Hindlimb muscle (tissue), 1 donor: Measurements from ENCODE around the gene LGALS7. TPM values are rescaled to one million over a fixed set of nuclear protein-coding genes. Genes with fewer than 3 reads are reported as not detected.

Experiments
- DNase-seq: peaks from one replicate; pipeline ENCODE4 v3.0.0-alpha.2; 2013
- polyA plus RNA-seq: library from polyadenylated mRNA; unstranded; fragments of 120-200 nt; gene quantifications from one replicate; pipeline ENCODE4 v1.2.1, GENCODE V29; 2013; ENCODE audit not compliant: insufficient read length

LGALS7 gene
- polyA plus RNA-seq, 1 donor, result not detected

- no peak for DNase-seq
These were observed 47.6 kb downstream of the LGALS7 start for GRCh38 chr19:38725469-38726283.

DNA sequence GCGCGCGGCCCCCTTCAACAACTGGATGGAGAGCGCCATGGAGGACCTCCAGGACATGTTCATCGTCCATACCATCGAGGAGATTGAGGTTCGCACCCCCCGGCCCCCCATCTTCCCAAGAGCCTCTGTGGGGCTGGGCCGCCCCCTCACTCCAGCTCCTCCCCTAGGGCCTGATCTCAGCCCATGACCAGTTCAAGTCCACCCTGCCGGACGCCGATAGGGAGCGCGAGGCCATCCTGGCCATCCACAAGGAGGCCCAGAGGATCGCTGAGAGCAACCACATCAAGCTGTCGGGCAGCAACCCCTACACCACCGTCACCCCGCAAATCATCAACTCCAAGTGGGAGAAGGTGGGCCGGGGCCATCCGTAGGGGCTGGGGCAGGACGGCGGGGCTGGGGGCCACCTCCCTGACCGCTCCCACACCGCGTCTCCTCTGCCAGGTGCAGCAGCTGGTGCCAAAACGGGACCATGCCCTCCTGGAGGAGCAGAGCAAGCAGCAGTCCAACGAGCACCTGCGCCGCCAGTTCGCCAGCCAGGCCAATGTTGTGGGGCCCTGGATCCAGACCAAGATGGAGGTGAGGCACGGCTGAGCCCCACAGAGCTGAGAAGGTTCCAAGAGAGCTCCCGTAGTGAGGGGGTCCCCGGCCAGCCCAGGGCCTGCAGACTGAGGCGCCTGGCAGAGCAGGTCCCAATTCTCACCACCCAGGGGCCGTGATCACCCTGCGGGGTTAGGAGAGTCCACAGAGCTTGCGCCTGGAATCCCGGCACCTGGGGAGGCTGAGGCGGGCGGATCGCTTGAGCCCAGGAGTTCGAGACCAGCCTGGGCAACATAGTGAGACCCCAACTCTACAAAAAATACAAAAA lies 49.1 kb downstream of the LGALS7 start:
- DNase-seq, result no peak

DNA sequence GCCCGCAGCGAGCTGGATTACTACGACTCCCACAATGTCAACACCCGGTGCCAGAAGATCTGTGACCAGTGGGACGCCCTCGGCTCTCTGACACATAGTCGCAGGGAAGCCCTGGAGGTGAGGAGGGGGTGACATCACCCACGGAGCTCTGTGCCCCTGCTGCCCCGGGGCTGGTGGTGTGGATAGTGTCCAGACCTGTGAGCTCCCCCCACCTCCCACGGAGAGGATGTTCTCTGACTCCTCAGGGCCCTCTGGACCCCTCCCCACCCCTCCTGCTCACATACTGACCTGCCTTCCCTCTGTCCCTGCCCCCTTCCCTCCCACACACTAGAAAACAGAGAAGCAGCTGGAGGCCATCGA lies 49.7 kb downstream of the LGALS7 start:
- no peak for DNase-seq

GRCh38 chr19:38722947-38723605 lies 50.2 kb downstream of the LGALS7 start:
- no peak for DNase-seq

- peak; percentile 59 for DNase-seq
These were observed 51.1 kb downstream of the LGALS7 start for GRCh38 chr19:38721979-38722773.

DNA sequence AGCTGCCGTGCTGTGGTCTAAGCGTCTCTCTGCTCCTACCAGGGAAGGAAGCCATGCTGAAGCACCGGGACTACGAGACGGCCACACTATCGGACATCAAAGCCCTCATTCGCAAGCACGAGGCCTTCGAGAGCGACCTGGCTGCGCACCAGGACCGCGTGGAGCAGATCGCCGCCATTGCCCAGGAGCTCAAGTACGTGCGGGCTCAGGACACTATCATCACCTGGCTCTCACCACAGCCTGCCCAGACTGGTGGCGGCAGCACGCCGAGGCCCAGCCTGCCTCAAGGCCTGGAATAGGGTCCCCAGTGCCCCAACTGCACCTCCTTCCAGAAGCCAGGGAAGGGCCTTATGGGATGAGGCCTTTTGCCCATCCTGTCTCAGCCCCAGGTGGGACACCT lies 51.8 kb downstream of the LGALS7 start:
- no peak for DNase-seq

Other genes with a start within 250 kb of the LGALS7 start
- gene MAP4K1, start 155.6 kb downstream of the LGALS7 start, polyA plus RNA-seq, result 12.2 TPM
- gene EIF3K, start 154.3 kb downstream of the LGALS7 start, polyA plus RNA-seq, result 381 TPM
- 251 TPM for gene ACTN4, start 125.9 kb downstream of the LGALS7 start, polyA plus RNA-seq
- 3.4 TPM for gene CAPN12, start 29.0 kb downstream of the LGALS7 start, polyA plus RNA-seq
- 5.4 TPM for gene LGALS7B, start 15.7 kb upstream of the LGALS7 start, polyA plus RNA-seq
- 1.5 TPM for gene LGALS4, start 39.4 kb upstream of the LGALS7 start, polyA plus RNA-seq
- 154 TPM for gene ECH1, start 58.3 kb upstream of the LGALS7 start, polyA plus RNA-seq
- 273 TPM for gene HNRNPL, start 76.5 kb upstream of the LGALS7 start, polyA plus RNA-seq
- gene RINL, start 104.8 kb upstream of the LGALS7 start, polyA plus RNA-seq, result 9.1 TPM
- gene SIRT2, start 126.1 kb upstream of the LGALS7 start, polyA plus RNA-seq, result 98.5 TPM
- 11.5 TPM for gene NFKBIB, start 126.5 kb upstream of the LGALS7 start, polyA plus RNA-seq
- 4.2 TPM for gene CCER2, start 138.7 kb upstream of the LGALS7 start, polyA plus RNA-seq
- 31.1 TPM for gene SARS2, start 157.2 kb upstream of the LGALS7 start, polyA plus RNA-seq
- gene MRPS12, start 157.4 kb upstream of the LGALS7 start, polyA plus RNA-seq, result 20.2 TPM
- 32.3 TPM for gene FBXO17, start 202.2 kb upstream of the LGALS7 start, polyA plus RNA-seq